K562 (cell line): ENCODE results near the gene VPS35.

ENCODE experiments used
- GATA2 ChIP-seq: sonication (generic); formaldehyde crosslinking; IDR thresholded peaks from 2 replicates; pipeline ENCODE4 v1.4.0; 2020; ENCODE audit warnings: mild to moderate bottlenecking, missing genetic modification reagents
- HMG20B ChIP-seq: fragments of 250-450 bp; sonication (Bioruptor Pico); IDR thresholded peaks from 2 replicates; pipeline ENCODE4 v1.5.0; 2021; ENCODE audit warnings: mild to moderate bottlenecking
- ZNF780A ChIP-seq: fragments of 250-450 bp; sonication (Bioruptor Pico); IDR thresholded peaks from 2 replicates; pipeline ENCODE4 v1.5.0; 2021; ENCODE audit warnings: mild to moderate bottlenecking
- TF ChIP-seq, protein P1 (sequence below), 3 experiments: IDR thresholded peaks in 2 of 3; conservative IDR thresholded peaks in 1 of 3; 2 replicates each; pipeline ENCODE4 v1.5.1; 2011 to 2012; ENCODE audit warnings: low read length in 3 of 3, mild to moderate bottlenecking in 3 of 3, control low read depth in 2 of 3, improper control_type of control experiment in 1 of 3, inconsistent platforms in 1 of 3, low read depth in 1 of 3, mixed read lengths in 1 of 3, moderate library complexity in 1 of 3; ENCODE audit not compliant: insufficient read depth in 2 of 3

DNA sequence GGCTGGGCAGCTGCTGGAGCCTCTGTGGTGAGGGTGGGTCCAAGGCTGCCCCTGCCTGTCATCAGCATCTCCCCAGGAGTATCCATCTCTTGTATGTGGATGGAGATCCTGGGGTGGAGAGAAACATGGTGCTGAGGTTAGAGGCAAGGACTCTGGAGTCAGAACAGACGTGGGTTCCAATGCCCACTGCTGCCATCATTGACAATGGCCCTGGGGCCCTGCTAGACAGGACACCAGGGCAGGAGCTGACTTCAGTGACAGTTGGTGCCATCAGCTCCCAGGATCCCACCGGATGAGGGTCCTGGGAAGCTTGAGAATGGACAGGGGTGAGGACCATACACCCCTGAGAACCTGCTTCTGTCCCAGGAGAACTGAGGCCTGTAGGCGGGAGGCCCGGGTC is 43.6 kb upstream of the VPS35 start:
- TF ChIP-seq HMG20B (no peak), GATA2 (CRISPR knock-in tag) (no peak), ZNF780A (CRISPR knock-in tag) (no peak)
- TF ChIP-seq, protein P1, sequence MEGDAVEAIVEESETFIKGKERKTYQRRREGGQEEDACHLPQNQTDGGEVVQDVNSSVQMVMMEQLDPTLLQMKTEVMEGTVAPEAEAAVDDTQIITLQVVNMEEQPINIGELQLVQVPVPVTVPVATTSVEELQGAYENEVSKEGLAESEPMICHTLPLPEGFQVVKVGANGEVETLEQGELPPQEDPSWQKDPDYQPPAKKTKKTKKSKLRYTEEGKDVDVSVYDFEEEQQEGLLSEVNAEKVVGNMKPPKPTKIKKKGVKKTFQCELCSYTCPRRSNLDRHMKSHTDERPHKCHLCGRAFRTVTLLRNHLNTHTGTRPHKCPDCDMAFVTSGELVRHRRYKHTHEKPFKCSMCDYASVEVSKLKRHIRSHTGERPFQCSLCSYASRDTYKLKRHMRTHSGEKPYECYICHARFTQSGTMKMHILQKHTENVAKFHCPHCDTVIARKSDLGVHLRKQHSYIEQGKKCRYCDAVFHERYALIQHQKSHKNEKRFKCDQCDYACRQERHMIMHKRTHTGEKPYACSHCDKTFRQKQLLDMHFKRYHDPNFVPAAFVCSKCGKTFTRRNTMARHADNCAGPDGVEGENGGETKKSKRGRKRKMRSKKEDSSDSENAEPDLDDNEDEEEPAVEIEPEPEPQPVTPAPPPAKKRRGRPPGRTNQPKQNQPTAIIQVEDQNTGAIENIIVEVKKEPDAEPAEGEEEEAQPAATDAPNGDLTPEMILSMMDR (IDR thresholded peaks at IDR 0.05 in 2 of 3, conservative IDR thresholded peaks at IDR 0.05 in 1 of 3; ENCODE audit: insufficient read depth in 2 of 3, low read depth in 1 of 3, low read length in 3 of 3) = no peak
